Esophagus squamous epithelium (tissue), 5 donors: ENCODE data around the gene TCP11L2. TPM values are rescaled to one million over a fixed set of nuclear protein-coding genes. Genes with fewer than 3 reads are reported as not detected.

Source experiments
- DNase-seq: peaks from one replicate; lab custom pipeline; 2025; lab: John Stamatoyannopoulos, UW
- H3K27ac ChIP-seq, 4 donors: fragments of 200-600 bp; sonication (generic); one replicate each; pipeline ENCODE4 v1.5.1; 2016 to 2019; ENCODE audit warnings: mild to moderate bottlenecking in 1 of 4
- H3K27me3 ChIP-seq, 4 donors: fragments of 200-600 bp; sonication (generic); 1 replicate in 3 of 4; 2 replicates in 1 of 4; pipeline versions ENCODE4 v1.5.1 to v1.6.0; 2017 to 2021; ENCODE audit warnings: antibody characterized with exemption in 1 of 4
- H3K36me3 ChIP-seq, 3 donors: fragments of 200-600 bp; sonication (generic); one replicate each; pipeline ENCODE4 v1.5.1; 2016 to 2019
- H3K4me1 ChIP-seq, 3 donors: fragments of 200-600 bp; sonication (generic); one replicate each; pipeline ENCODE4 v1.5.1; 2017 to 2019
- H3K4me3 ChIP-seq, 4 donors: fragments of 200-600 bp; sonication (generic); 1 replicate in 3 of 4; 2 replicates in 1 of 4; pipeline ENCODE4 v1.5.1; 2016 to 2019; ENCODE audit warnings: mild to moderate bottlenecking in 2 of 4, moderate library complexity in 1 of 4
- H3K9me3 ChIP-seq, 3 donors: fragments of 200-600 bp; sonication (generic); one replicate each; pipeline ENCODE4 v1.5.1; 2016 to 2019
- CTCF ChIP-seq, 6 experiments: fragments of 450-650 bp in 4 of 6; fragments of 200-600 bp in 2 of 6; sonication (generic) in 2 of 6; IDR thresholded peaks; one replicate each; pipeline ENCODE4 v1.5.1; 2016 to 2019; ENCODE audit warnings: antibody characterized with exemption in 6 of 6, mild to moderate bottlenecking in 4 of 6, moderate library complexity in 4 of 6
- POLR2A ChIP-seq, 4 donors: fragments of 450-650 bp; IDR thresholded peaks; one replicate each; pipeline ENCODE4 v1.6.1; 2017; ENCODE audit warnings: antibody characterized with exemption in 4 of 4, mild to moderate bottlenecking in 4 of 4, moderate library complexity in 3 of 4
- WGBS, 2 donors: methylation state at CpG; one replicate each; pipeline ENCODE4 v1.1.5; 2018; 5-methylcytosine and 5-hydroxymethylcytosine counted together
- intact Hi-C: fragments of 100-400 bp; cut with DNase I; formaldehyde crosslinking; loops from one replicate; pipeline ENCODE4 v1.15.0; 2022
- total RNA-seq, 4 donors: library from RNA; depleted of rRNA; stranded (reverse); fragments of >200 nt; gene quantifications; one replicate each; pipeline ENCODE4 v1.1.0, GENCODE V29; 2016
- donor health status: DM: yes; HTN: yes; CAD: no.

TCP11L2 gene
- total RNA-seq, 4 donors from 2014 or later: 17.3 to 52.8 (median 27.7) TPM

DNA sequence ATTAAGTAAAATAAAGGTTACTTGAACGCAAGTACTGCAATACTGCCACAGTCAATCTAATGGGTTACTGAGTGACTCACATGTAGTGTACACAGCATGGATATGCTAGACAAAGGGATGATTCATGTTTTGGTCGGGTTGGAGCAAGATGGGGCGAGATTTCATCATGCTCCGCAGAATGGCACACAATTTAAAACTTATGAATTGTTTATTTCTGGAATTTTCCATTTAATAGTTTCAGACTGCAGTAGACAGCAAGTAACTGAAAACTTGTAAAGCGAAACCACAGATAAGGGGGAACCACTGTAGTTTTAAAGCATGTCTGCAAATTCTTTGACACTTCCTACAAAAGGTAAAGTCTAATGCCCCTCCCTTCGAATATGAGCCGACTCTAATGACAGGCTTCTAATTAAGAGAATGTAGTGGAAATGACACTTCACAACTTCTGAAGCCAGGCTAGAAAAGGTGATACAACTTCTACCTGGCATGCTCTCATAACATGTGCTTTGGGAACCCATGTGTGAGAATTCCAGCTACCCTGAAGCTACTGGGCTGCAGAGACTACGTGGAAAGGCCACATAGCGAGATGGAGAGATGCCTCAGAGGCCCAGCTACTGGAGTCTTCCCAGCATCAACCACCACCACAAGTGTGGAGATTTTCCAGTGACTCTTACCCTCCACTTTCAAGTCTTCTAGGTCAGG lies 13.9 kb upstream of the TCP11L2 start:
- 20 to 35% methylated on average over 9 of the region's 9 CpGs for WGBS, 2 donors

DNA sequence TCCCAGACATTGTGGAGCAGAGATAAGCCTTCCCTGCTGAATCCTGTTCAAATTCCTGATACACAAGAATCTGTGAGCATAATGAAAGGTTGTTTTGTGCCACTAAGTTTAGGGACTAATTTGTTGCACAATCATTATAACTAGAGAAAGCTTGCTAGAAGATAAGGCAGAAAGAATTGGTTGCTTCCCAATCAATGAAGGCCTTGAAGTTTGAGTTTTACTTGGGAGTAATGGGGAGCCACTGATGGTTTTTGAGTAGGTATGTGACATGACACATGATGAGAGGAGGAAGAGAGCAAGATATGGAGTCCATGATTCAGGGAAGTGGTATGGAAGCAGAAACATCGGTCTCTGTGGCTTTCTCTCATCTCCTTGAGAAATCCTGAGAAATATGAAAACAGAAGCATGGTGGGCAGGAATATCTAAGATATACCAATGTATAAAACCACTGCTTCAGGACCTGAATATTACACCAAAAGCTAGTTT lies 13.3 kb upstream of the TCP11L2 start:
- H3K27me3 ChIP-seq: no peaks in the 10 kb centered on the region
- 83% methylated on average over 1 of the region's 1 CpG for WGBS, 2 donors
- no peaks in the 10 kb centered on the region for H3K36me3 ChIP-seq
- peak overlapping the region; percentile 78 to 88 (median 85) for H3K27ac ChIP-seq
- peaks cover 0 to 50% (median 14%) of the 10 kb centered on the region in 3 donors for H3K4me1 ChIP-seq
- TF ChIP-seq CTCF (IDR thresholded peaks at IDR 0.05) (no peak), POLR2A (IDR thresholded peaks at IDR 0.05) (no peak)
- intact Hi-C loops: no loop called here
- H3K9me3 ChIP-seq: no peaks in the 10 kb centered on the region
- no peak overlapping the region for H3K4me3 ChIP-seq
- no peak for DNase-seq

More for the DNA sequence above, 13.9 kb upstream of the TCP11L2 start:
- H3K4me1 ChIP-seq: peaks cover 0 to 55% (median 14%) of the 10 kb centered on the region in 3 donors
- no peak for TF ChIP-seq POLR2A (IDR thresholded peaks at IDR 0.05)
- no peak for TF ChIP-seq CTCF (IDR thresholded peaks at IDR 0.05)
- H3K27ac ChIP-seq: peak overlapping the region; percentile 78 to 88 (median 85)
- DNase-seq: no peak
- no peaks in the 10 kb centered on the region for H3K9me3 ChIP-seq
- no peak overlapping the region for H3K4me3 ChIP-seq
- H3K27me3 ChIP-seq: no peaks in the 10 kb centered on the region
- intact Hi-C loops: no loop called here
- no peaks in the 10 kb centered on the region for H3K36me3 ChIP-seq

- no peak overlapping the region for H3K27ac ChIP-seq
- TF ChIP-seq POLR2A (IDR thresholded peaks at IDR 0.05): no peak
- TF ChIP-seq CTCF (IDR thresholded peaks at IDR 0.05): no peak
Observed at GRCh38 chr12:106290666-106291065, 11.9 kb upstream of the TCP11L2 start.

GRCh38 chr12:106291342-106291741 lies 11.2 kb upstream of the TCP11L2 start:
- no peaks in the 10 kb centered on the region for H3K36me3 ChIP-seq
- no peaks in the 10 kb centered on the region for H3K27me3 ChIP-seq
- H3K27ac ChIP-seq: no peak overlapping the region
- intact Hi-C loops: no loop called here
- H3K4me3 ChIP-seq: no peak overlapping the region
- peaks cover 0 to 45% (median 10%) of the 10 kb centered on the region in 3 donors for H3K4me1 ChIP-seq
- no peak for DNase-seq
- TF ChIP-seq POLR2A (IDR thresholded peaks at IDR 0.05) (no peak), CTCF (IDR thresholded peaks at IDR 0.05) (no peak)
- 47 to 72% methylated on average over 5 of the region's 5 CpGs for WGBS, 2 donors
- H3K9me3 ChIP-seq: no peaks in the 10 kb centered on the region

More at GRCh38 chr12:106290666-106291065, 11.9 kb upstream of the TCP11L2 start:
- 68 to 77% methylated on average over 2 of the region's 2 CpGs for WGBS, 2 donors
- no peaks in the 10 kb centered on the region for H3K36me3 ChIP-seq
- no peaks in the 10 kb centered on the region for H3K9me3 ChIP-seq
- intact Hi-C loops: no loop called here
- H3K27me3 ChIP-seq: no peaks in the 10 kb centered on the region
- peaks cover 0 to 39% (median 10%) of the 10 kb centered on the region in 3 donors for H3K4me1 ChIP-seq
- no peak overlapping the region for H3K4me3 ChIP-seq
- DNase-seq: no peak

- Histone ChIP-seq H3K9me3 (no peaks in the 10 kb centered on the region), H3K4me3 (no peak overlapping the region), H3K4me1 (peaks cover 0 to 44% (median 12%) of the 10 kb centered on the region in 3 donors), H3K27me3 (no peaks in the 10 kb centered on the region), H3K36me3 (no peaks in the 10 kb centered on the region), H3K27ac (no peak overlapping the region)
- TF ChIP-seq CTCF (IDR thresholded peaks at IDR 0.05): no peak
- TF ChIP-seq POLR2A (IDR thresholded peaks at IDR 0.05): no peak
- WGBS, 2 donors: 84 to 93% methylated on average over 5 of the region's 5 CpGs
- intact Hi-C loops: no loop called here
- no peak for DNase-seq
Observed at GRCh38 chr12:106292339-106292738, 10.2 kb upstream of the TCP11L2 start.
